Peyer's patch (tissue), 4 donors: ENCODE results near the gene ZNF354C.
"Not testable (repeated sequence)": the region's sequence is repeated elsewhere in the genome, so short reads cannot be mapped to it uniquely, and the experiment has no call there.

Source experiments
- CTCF ChIP-seq, 6 experiments: fragments of 450-650 bp in 4 of 6; fragments of 200-600 bp in 2 of 6; sonication (generic) in 1 of 6; IDR thresholded peaks; one replicate each; pipeline ENCODE4 v1.5.1; 2017 to 2019; ENCODE audit warnings: antibody characterized with exemption in 6 of 6, mild to moderate bottlenecking in 3 of 6, moderate library complexity in 1 of 6
- POLR2A ChIP-seq, 2 donors: fragments of 450-650 bp; IDR thresholded peaks; one replicate each; pipeline ENCODE4 v1.5.1; 2017; ENCODE audit warnings: antibody characterized with exemption in 2 of 2, mild to moderate bottlenecking in 2 of 2, moderate library complexity in 2 of 2

DNA sequence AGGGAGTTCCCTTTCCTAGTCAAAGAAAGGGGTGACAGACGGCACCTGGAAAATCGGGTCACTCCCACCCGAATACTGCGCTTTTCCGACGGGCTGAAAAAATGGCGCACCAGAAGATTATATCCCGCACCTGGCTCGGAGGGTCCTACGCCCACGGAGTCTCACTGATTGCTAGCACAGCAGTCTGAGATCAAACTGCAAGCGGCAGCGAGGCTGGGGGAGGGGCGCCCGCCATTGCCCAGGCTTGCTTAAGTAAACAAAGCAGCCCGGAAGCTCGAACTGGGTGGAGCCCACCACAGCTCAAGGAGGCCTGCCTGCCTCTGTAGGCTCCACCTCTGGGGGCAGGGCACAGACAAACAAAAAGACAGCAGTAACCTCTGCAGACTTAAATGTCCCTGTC is 41.1 kb downstream of the ZNF354C start:
- TF ChIP-seq CTCF, POLR2A (IDR thresholded peaks at IDR 0.05): not testable (repeated sequence)
